ENCODE results near the gene ZGPAT. TPM values are rescaled to one million over a fixed set of nuclear protein-coding genes. Genes with fewer than 3 reads are reported as not detected.

The ZGPAT gene
- total RNA-seq, 1 donor from 2014 or later = 34.6 TPM

- no peak for DNase-seq (ENCODE audit: low spot score in 2 of 2, unreplicated experiment in 2 of 2)
Observed at GRCh38 chr20:63753381-63753780, 45.5 kb downstream of the ZGPAT start.

GRCh38 chr20:63754008-63754407, 46.2 kb downstream of the ZGPAT start:
- Mint-ChIP-seq H3K36me3 (peaks cover 1% of the 10 kb centered on the region), H3K27me3 (ENCODE audit: low read depth) (no peaks in the 10 kb centered on the region), H3K4me1 (no peaks in the 10 kb centered on the region), H3K27ac (no peak overlapping the region), H3K4me3 (no peak overlapping the region), H3K9me3 (peaks cover 2% of the 10 kb centered on the region)
- DNase-seq (ENCODE audit: low spot score in 2 of 2, unreplicated experiment in 2 of 2) = no peak
- TF ChIP-seq CTCF (IDR thresholded peaks at IDR 0.05; ENCODE audit: unreplicated experiment) = no peak

More at GRCh38 chr20:63753381-63753780, 45.5 kb downstream of the ZGPAT start:
- no peak for TF ChIP-seq CTCF (IDR thresholded peaks at IDR 0.05; ENCODE audit: unreplicated experiment)
- H3K36me3 Mint-ChIP-seq = no peaks in the 10 kb centered on the region
- H3K4me3 Mint-ChIP-seq = no peak overlapping the region
- no peaks in the 10 kb centered on the region for H3K9me3 Mint-ChIP-seq
- no peaks in the 10 kb centered on the region for H3K27me3 Mint-ChIP-seq (ENCODE audit: low read depth)
- H3K4me1 Mint-ChIP-seq = no peaks in the 10 kb centered on the region
- no peak overlapping the region for H3K27ac Mint-ChIP-seq

GRCh38 chr20:63755933-63756647, 48.3 kb downstream of the ZGPAT start:
- H3K4me3 Mint-ChIP-seq = no peak overlapping the region
- H3K36me3 Mint-ChIP-seq = peaks cover 1% of the 10 kb centered on the region
- peaks cover 4% of the 10 kb centered on the region for H3K9me3 Mint-ChIP-seq
- DNase-seq (ENCODE audit: low spot score in 2 of 2, unreplicated experiment in 2 of 2) = no peak
- H3K27ac Mint-ChIP-seq = no peak overlapping the region
- TF ChIP-seq CTCF (IDR thresholded peaks at IDR 0.05; ENCODE audit: unreplicated experiment) = no peak
- H3K4me1 Mint-ChIP-seq = no peaks in the 10 kb centered on the region
- H3K27me3 Mint-ChIP-seq (ENCODE audit: low read depth) = no peaks in the 10 kb centered on the region

GRCh38 chr20:63756648-63756991, 48.8 kb downstream of the ZGPAT start:
- DNase-seq (ENCODE audit: low spot score in 2 of 2, unreplicated experiment in 2 of 2) = no peak
- H3K27ac Mint-ChIP-seq = no peak overlapping the region

GRCh38 chr20:63758152-63758551, 50.3 kb downstream of the ZGPAT start:
- Mint-ChIP-seq H3K36me3 (peaks cover 1% of the 10 kb centered on the region), H3K9me3 (peaks cover 4% of the 10 kb centered on the region), H3K27me3 (ENCODE audit: low read depth) (no peaks in the 10 kb centered on the region), H3K27ac (no peak overlapping the region), H3K4me1 (no peaks in the 10 kb centered on the region), H3K4me3 (no peak overlapping the region)
- no peak for DNase-seq (ENCODE audit: low spot score in 2 of 2, unreplicated experiment in 2 of 2)
- no peak for TF ChIP-seq CTCF (IDR thresholded peaks at IDR 0.05; ENCODE audit: unreplicated experiment)

More at GRCh38 chr20:63756648-63756991, 48.8 kb downstream of the ZGPAT start:
- Mint-ChIP-seq H3K4me1 (no peaks in the 10 kb centered on the region), H3K9me3 (peaks cover 4% of the 10 kb centered on the region), H3K4me3 (no peak overlapping the region), H3K27me3 (ENCODE audit: low read depth) (no peaks in the 10 kb centered on the region), H3K36me3 (peaks cover 1% of the 10 kb centered on the region)
- no peak for TF ChIP-seq CTCF (IDR thresholded peaks at IDR 0.05; ENCODE audit: unreplicated experiment)

Measured in mesothelial cell of epicardium (in vitro differentiated cells).